ENCODE results near the gene INIP.

INIP gene

GRCh38 chr9:112717661-112718331, at the start of gene INIP:
Gene INIP, minus strand, starts transcription at chr9:112718117. Its CDS starts 1,632 bp downstream, at chr9:112716485.
- DNase-seq: peak; percentile 98

GRCh38 chr9:112765281-112765680, 47.4 kb upstream of the INIP start:
- no peak for DNase-seq

- no peak for DNase-seq
Observed at GRCh38 chr9:112764837-112765236, 46.9 kb upstream of the INIP start.

- DNase-seq: no peak
Observed at GRCh38 chr9:112764344-112764743, 46.4 kb upstream of the INIP start.

GRCh38 chr9:112762726-112763518, 45.0 kb upstream of the INIP start:
- no peak for DNase-seq

GRCh38 chr9:112761912-112762655, 44.2 kb upstream of the INIP start:
- DNase-seq: no peak

GRCh38 chr9:112760821-112761220, 42.9 kb upstream of the INIP start:
- DNase-seq: no peak

GRCh38 chr9:112757940-112758339, 40.0 kb upstream of the INIP start:
- no peak for DNase-seq

- no peak for DNase-seq
Observed at GRCh38 chr9:112757282-112757883, 39.5 kb upstream of the INIP start.

GRCh38 chr9:112755675-112756074, 37.8 kb upstream of the INIP start:
- no peak for DNase-seq

GRCh38 chr9:112755016-112755427, 37.1 kb upstream of the INIP start:
- peak; percentile 69 for DNase-seq

- peak; percentile 27 for DNase-seq
Observed at GRCh38 chr9:112754578-112754977, 36.7 kb upstream of the INIP start.

- DNase-seq: peak; percentile 77
Observed at GRCh38 chr9:112753725-112754124, 35.8 kb upstream of the INIP start.

- peak; percentile 32 for DNase-seq
Observed at GRCh38 chr9:112752334-112753125, 34.6 kb upstream of the INIP start.

- peak; percentile 59 for DNase-seq
Observed at GRCh38 chr9:112751056-112751795, 33.3 kb upstream of the INIP start.

- DNase-seq: no peak
Observed at GRCh38 chr9:112750764-112751055, 32.8 kb upstream of the INIP start.

- peak; percentile 93 for DNase-seq
Observed at GRCh38 chr9:112750016-112750763, 32.3 kb upstream of the INIP start, which contains the start of gene SNX30. Gene SNX30, plus strand, starts transcription at chr9:112750760. Its CDS starts 242 bp downstream, at chr9:112751002.

GRCh38 chr9:112747094-112747493, 29.2 kb upstream of the INIP start:
- DNase-seq: no peak

- no peak for DNase-seq
Observed at GRCh38 chr9:112744177-112744576, 26.3 kb upstream of the INIP start.

- DNase-seq: no peak
Observed at GRCh38 chr9:112743216-112743836, 25.4 kb upstream of the INIP start.

Data from suppressor macrophage treated with lipopolysaccharide for 4 hours (primary cell).